Retinal pigment epithelial cell (primary cell): ENCODE results near the gene MFAP3L.

Experiments
- DNase-seq: peaks from one replicate; pipeline ENCODE4 v3.0.0-alpha.2; 2010; ENCODE audit warnings: low read depth
- H3K4me3 ChIP-seq: 2 replicates; pipeline ENCODE4 v1.5.1; 2011; ENCODE audit warnings: mild to moderate bottlenecking, low read length, control low read depth, moderate library complexity
- TF ChIP-seq, protein P1 (sequence below): conservative IDR thresholded peaks from 2 replicates; pipeline ENCODE4 v1.5.1; 2011; ENCODE audit warnings: low read depth, low read length, control low read depth, inconsistent platforms

MFAP3L gene

DNA sequence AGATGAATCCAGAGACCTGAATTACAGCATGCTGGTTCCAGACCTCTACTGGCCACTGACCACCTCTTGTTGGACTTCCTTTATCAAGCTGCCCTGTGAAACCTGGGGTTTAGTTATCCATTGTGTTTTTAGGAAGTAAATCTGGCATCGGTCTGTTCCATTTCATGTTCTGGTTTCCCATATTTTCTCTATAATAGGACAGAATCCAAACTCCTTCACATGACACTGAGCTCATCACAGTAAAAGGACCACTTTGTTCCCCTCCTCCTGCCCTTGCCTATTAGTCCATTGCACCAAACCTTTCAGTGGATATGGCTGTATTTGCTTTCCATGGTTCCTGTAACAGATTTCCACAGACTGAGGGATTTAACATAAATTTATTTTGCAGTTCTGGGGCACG is 4.0 kb downstream of the MFAP3L start:
- TF ChIP-seq, protein P1, sequence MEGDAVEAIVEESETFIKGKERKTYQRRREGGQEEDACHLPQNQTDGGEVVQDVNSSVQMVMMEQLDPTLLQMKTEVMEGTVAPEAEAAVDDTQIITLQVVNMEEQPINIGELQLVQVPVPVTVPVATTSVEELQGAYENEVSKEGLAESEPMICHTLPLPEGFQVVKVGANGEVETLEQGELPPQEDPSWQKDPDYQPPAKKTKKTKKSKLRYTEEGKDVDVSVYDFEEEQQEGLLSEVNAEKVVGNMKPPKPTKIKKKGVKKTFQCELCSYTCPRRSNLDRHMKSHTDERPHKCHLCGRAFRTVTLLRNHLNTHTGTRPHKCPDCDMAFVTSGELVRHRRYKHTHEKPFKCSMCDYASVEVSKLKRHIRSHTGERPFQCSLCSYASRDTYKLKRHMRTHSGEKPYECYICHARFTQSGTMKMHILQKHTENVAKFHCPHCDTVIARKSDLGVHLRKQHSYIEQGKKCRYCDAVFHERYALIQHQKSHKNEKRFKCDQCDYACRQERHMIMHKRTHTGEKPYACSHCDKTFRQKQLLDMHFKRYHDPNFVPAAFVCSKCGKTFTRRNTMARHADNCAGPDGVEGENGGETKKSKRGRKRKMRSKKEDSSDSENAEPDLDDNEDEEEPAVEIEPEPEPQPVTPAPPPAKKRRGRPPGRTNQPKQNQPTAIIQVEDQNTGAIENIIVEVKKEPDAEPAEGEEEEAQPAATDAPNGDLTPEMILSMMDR = no peak
- no peak for DNase-seq
- H3K4me3 ChIP-seq = no peak overlapping the region

- H3K4me3 ChIP-seq = no peak overlapping the region
- no peak for DNase-seq
- TF ChIP-seq, protein P1 = no peak
Measured at GRCh38 chr4:170017252-170017651, 8.9 kb downstream of the MFAP3L start.

- TF ChIP-seq, protein P1 = no peak
- DNase-seq = no peak
- no peak overlapping the region for H3K4me3 ChIP-seq
Measured at GRCh38 chr4:170015285-170015684, 10.9 kb downstream of the MFAP3L start.

- peak; percentile 24 for DNase-seq
- TF ChIP-seq, protein P1 = no peak
- H3K4me3 ChIP-seq = no peak overlapping the region
Measured at GRCh38 chr4:170014359-170015011, 11.7 kb downstream of the MFAP3L start.

DNA sequence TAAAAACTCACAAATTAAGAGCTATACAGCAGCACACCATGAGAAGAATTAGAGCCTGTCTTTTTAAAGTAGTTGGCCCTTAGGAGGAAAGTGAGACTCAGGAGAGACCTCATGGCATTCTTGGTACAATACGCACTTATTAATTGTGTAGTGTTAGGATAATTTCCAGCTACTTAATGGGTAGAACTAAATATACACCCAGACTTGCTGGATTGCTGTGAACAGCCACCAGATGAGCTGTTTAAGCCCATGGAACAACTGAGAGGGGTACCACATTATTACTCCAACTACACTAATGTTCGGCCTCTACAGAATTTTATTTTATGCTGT is 13.6 kb downstream of the MFAP3L start:
- H3K4me3 ChIP-seq = no peak overlapping the region
- TF ChIP-seq, protein P1 = no peak
- DNase-seq = no peak

DNA sequence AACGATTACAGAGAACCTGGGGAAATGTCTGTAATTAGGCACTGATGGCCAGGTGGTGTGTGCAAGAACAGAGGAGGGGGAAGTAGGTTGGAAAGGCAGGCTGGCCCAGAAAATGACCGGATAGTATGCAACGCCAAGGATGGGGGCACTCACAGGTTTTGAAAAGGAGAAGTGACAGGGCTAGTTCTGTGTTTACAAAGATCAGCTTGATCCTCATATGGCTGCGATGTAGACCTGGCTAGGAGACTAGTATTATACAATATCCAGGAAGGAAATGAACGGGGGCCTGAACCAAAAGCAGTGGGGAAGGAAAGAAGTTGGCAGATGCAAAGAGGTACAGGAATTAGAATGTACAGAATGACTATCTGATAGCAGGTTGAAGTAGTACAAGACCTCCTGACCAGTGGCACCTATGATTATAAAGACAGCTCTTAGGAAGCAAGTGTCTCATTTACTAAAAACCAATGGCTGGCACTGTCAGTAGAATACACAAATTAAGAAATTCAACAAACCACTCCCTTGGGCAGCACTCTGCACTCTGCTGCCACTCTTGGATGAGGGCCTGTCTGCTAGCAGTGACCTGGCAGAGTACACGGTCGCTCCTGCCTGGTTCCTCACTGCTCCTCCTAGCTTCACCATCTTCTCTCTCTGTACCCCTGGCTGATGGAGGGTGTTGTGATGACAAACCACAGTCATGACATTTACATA is 14.1 kb downstream of the MFAP3L start:
- TF ChIP-seq, protein P1 = no peak
- no peak overlapping the region for H3K4me3 ChIP-seq
- DNase-seq = no peak

DNA sequence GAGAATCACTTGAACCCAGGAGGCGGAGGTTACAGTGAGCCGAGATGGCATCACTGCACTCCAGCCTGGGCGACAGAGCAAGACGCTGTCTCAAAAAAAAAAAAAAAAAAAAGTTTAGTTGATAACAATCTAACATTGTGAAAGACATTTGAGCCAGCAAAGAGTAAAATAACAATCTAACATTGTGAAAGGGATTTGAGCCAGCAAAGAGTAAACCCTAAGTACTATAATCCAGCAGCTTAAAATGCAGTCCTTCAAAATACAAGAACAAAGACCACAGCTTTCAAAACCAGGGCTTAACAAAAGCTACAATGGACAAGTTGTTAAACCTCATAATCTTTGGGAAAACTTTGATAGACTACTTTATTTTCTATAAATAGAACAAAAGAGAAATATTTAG is 16.9 kb downstream of the MFAP3L start:
- DNase-seq = peak; percentile 95
- H3K4me3 ChIP-seq = no peak overlapping the region
- TF ChIP-seq, protein P1 = no peak
